Fibroblast of skin of left quadriceps (primary cell): ENCODE measurements around the gene FOXA1.

Experiments used
- DNase-seq, 2 experiments: peaks; one replicate each; pipeline ENCODE4 v3.0.0-alpha.2; 2013; ENCODE audit warnings: low read depth in 2 of 2

The FOXA1 gene

GRCh38 chr14:37602605-37603453 lies 7.8 kb upstream of the FOXA1 start:
- no peak for DNase-seq

- no peak for DNase-seq
These were observed 6.8 kb upstream of the FOXA1 start for GRCh38 chr14:37601865-37602264.

- DNase-seq: no peak
These were observed 6.1 kb upstream of the FOXA1 start for GRCh38 chr14:37600880-37601741.

DNA sequence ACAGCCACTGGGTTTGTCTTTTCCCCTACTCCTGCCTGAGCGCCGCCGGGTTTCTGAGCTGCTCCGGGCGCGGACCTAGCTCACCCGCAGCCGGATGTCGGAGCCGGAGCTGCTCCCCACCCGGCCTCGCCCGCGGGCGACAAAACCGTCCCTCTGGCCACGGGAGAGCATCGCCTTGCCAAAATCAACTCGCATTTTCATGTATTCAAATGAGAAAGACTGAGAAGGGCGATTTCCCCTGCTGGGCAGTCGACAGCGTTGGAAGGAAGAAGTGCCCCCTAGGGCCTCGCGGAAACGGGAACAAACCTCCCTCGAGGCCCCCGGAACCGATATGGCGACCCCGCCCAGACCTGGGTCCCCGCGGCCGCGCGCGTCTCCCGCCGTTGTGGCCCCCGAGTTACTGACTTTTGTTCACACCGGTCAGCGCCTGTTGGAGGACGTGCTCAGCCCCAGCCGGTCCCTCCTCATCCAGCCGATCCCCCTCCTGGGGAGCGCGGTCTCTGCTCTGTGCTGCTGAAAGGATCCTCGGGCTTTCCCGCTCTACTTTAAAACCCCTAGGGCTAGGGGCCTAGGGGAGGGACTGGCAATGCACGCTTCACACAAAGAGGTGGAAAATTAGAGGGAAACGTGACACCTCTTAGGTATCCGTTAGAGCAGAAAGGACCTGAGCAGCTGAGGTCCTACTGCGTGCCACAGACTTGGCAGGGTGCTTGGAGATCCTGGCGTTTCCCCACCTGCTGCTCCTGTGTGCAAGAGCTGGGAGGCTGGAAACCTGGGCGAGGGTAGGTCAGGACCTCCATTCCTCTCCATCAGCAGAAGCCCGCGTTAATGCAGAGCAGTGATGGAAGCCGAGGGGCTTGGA lies 4.7 kb upstream of the FOXA1 start:
- no peak for DNase-seq

DNA sequence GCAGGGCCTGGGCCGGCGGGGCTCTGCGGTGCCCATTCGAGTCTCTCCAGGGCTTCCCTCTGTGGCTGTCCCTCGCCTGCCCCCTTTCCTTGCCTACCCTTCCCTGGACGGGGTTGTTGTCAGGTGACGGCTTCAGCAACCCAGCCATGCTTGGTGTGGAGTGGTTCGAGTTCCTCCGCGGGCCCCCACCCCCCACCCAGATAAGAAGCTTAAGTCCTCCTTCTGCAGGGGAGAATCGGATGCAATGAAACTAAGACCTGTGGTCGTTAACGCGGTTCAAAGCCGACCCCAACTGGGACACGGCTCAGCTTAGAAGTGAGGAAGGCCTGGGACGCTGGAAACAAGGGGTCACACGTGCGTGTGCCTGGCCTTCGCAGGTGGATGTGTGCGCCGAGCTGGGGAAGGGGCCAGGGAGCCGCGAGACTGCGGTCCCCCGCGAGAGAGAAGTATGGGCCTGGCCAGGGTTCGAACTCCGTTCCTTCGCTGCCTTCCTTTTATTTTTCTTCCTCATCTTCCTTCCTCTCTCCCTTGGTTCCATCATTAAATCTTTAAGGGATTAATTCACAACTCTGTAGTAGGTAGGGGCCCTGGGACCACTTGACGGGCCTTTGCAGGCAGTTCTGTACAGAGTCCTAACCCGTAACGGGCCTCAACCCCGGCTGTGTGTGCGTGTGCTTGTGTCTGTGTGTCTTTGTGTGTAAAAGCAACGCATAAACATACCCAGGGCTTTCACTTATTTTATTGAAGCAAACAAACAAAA lies 3.9 kb upstream of the FOXA1 start:
- no peak for DNase-seq

- DNase-seq: no peak
These were observed 3.1 kb upstream of the FOXA1 start for GRCh38 chr14:37597914-37598746.

DNA sequence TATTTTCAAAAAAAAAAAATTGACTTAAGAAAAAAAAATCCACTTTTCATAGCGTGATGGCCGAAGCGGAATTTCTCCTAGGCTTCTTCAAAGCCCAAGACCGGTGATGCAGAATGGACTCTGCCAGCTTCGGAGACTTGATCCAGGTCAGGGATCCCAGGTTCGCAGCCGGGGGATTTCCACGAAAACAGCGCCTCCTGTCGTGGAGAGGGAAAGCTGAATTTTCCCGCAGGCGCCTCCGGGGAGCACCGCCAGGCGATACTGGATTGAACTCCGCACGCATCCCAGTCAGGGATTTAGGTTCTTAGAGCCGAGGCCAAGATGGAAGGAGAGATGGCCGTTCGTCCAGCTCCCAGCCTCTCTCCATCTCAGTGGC lies 2.5 kb upstream of the FOXA1 start:
- DNase-seq: no peak

- no peak for DNase-seq
These were observed 1.9 kb upstream of the FOXA1 start for GRCh38 chr14:37596790-37597472.

DNA sequence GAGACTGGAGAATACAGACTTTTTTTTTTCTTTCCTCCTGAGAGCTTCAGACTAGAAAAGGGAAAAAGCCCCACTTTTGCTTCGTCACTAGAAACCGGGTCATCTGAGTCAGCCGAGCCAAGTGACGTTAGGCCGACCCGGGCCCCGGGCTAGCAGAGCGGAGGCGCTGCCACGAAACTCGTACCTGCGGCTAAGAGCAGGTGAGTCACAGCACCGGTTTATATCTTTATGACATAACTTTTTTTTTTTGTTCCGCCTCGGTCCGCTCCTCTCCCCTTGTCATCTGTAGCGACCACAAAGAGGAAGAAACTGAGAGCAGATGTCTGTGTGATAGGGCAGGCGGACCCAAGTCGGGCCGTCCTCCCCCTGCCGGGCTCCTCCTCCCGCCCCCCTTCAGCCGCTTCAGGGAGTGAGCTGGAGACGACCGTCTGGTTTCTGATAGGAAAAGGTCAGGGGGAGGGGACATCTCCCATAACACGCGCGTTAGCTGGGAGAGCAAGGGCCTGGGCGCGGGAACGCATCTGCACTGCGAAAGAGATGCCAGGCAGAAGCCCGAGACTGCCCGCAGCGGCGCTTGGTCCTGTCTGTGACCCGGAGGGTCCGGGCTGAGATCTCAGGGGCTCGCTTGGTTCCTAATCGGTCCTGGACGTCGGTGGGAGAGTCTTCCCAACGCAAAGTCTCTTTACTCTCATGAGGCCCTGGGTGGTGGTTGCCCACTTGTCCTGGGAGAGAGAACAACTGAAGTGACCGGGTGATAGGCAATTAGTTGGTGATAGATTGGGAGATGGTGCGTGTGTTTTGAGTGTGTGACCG lies 966 bp upstream of the FOXA1 start:
- no peak for DNase-seq

DNA sequence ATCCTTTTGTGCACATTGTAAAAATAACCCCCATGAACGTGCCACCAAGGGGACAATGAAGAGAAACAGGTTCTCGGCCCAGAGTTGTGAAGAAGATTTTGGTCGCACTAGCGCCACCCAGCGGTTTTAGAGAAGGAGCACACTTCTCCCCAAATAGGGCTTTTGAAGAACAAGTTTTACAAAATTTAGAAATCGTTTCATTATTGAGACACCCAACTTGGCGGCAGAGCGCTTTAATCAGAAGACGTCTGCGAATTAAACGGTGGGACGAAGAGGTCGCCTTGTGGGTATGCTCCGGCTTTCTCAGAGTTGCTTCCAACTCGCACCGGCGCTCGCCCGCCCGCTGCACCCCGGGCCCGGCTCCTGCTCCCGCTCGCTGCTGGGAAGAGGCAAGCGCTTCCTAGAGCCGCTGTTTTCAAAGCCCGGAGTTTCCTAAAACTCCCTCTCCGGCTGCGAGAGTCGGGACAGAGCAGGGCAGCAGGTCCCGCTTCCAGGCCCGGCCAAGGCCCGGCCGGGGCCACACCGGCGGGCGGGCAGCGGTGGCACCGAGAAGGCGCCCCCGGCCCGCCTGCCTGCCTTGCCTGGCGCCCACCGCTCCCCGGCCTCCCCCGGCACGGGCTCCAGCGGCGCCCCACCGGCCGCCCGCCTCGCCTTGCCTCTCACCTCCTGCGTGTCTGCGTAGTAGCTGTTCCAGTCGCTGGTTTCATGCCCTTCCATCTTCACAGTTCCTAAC lies 645 bp downstream of the FOXA1 start:
- peak; percentile 64 to 69 for DNase-seq

DNA sequence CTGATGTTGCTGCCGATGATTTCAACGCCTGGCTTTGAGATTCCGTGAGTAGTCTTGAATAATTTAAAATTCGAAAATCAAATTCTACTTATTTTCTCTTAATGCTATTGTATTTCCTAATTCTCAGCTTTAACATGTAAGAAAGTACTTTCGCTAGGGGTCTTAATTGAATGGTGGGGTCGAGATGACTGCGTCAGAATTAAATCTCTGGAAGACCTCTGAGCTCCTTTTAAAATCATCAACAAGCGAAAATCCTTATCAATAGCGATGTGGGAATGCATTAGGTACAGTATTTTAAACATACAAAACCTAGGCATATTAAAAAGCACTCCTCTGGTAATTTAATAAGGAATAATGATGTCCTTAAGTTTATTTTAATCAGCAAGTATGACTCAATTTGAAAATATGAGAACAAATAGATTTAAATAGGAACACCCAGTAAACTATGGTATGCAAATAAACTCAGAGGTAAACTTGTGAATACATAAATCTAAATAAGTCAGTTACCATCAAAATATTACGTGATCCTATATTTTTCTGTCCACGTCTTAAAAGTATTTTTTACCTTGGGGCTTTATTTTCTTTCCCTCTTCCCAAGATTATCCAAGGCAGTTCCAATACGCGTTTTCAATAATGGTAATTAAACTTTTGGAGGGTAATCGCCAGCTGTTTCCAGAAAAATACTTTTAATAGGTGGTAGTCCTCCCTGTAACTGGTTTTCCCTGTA lies 1.4 kb downstream of the FOXA1 start:
- DNase-seq: no peak

GRCh38 chr14:37592482-37593408 lies 2.3 kb downstream of the FOXA1 start:
- DNase-seq: no peak

GRCh38 chr14:37591941-37592481 lies 3.0 kb downstream of the FOXA1 start:
- no peak for DNase-seq

- no peak for DNase-seq
These were observed 3.6 kb downstream of the FOXA1 start for GRCh38 chr14:37591311-37591940.

DNA sequence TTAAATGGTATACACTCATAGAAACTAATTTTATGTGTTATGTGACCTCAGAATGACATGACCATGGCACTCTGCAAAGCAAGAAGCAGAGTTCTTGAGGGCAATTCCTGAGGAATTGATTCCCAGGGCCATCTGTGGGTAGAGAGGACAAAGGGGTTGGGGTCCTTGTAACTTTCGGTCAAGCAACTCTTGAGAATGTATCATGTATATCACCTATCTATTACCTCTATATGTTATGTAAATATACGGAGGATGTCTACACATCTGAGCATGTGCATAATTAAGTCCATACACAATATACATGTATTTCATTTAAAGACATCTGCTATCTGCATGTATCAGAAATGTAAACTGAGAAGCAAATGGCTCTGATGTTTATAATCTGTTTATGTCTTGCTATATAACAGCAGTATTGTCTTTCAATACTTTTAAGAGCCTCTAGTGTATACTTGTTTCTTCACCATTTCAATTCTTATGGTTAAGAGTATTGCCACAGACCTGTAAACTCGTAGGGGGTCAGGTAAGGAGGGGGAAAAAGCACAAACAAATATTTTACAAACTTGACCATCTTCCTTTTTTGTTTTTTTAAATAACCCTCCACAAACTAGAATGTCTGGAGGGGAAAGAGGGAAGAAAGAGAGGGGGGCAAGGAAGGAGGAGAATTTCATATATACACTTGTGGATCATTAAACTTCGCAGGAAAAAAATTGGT lies 4.5 kb downstream of the FOXA1 start:
- no peak for DNase-seq
